Stimulated activated CD4-positive, alpha-beta T cell treated with anti-CD3 and anti-CD28 coated beads, Interleukin-15, amount 100 ng/mL, for 48 hours (primary cell): ENCODE measurements around the gene SEH1L.
"Not testable (repeated sequence)": the region's sequence is repeated elsewhere in the genome, so short reads cannot be mapped to it uniquely, and the experiment has no call there.

Experiments used
- DNase-seq, 2 donors: peaks; one replicate each; pipeline ENCODE4 v3.0.0-alpha.2; 2020; ENCODE audit warnings: low read depth in 2 of 2

SEH1L gene

GRCh38 chr18:12943215-12943614 is 4.6 kb upstream of the SEH1L start:
- DNase-seq, result no peak

DNA sequence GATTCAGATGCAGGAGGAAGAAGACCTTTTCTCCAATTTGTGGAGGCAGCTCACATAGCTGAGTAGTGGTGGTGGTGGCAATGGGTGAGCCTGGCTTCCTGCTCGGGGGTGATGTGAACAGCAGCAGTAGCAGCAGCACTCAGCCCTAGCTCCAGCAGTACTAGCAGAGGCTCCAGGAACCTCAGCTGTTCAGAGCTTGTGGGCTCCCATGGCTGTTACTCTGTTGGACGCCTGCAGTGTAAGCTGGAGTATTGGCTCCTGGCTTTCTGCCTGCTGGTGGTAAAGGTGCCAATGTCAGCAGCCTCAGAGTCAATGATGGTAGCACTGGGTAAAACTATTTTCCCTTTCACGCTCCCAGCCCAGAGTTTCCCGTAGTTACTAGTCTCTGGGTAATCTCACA is 3.1 kb upstream of the SEH1L start:
- no peak for DNase-seq

- peak in 1 of 2 donors; percentile 11 for DNase-seq
Measured at GRCh38 chr18:12946549-12947284, 1.1 kb upstream of the SEH1L start.

GRCh38 chr18:12948050-12948804 is 416 bp downstream of the SEH1L start:
- peak; percentile 97 to 99 for DNase-seq

GRCh38 chr18:12958478-12958877 is 10.7 kb downstream of the SEH1L start:
- DNase-seq, result no peak

GRCh38 chr18:12960395-12960794 is 12.6 kb downstream of the SEH1L start:
- no peak for DNase-seq

- DNase-seq, result no peak
Measured at GRCh38 chr18:12960853-12961397, 13.1 kb downstream of the SEH1L start.

DNA sequence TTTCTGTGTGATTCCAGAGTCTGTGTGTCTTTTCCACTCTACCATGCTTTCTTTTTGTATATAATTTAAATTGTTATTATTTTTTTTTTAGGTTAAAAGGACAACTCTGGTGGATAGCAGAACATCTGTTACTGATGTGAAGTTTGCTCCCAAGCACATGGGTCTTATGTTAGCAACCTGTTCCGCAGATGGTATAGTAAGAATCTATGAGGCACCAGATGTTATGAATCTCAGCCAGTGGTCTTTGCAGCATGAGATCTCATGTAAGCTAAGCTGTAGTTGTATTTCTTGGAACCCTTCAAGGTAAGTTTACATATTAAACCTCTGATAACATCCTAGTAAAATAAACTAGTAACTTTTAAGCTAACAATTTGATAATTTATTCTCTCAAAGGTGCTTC is 15.3 kb downstream of the SEH1L start:
- DNase-seq, result no peak

- no peak for DNase-seq
Measured at GRCh38 chr18:12968115-12968514, 20.3 kb downstream of the SEH1L start.

DNA sequence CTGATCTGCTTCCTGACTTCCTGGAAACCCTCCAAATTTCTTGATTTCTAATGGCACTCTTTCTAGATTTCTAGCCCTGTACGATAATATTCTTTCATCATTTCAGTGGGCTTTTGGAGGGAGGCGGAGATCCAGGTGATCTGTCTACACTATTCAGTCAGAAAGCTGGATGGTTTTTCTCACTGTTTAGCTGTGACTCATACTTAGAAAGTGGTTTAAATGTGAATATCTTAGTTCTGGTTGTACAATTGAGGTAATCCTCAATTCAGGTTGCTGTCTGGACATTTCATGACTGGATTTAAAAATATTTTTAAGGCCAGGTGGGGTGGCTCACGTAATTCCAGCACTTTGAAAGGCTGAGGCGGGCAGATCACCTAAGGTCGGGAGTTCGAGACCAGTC is 20.8 kb downstream of the SEH1L start:
- no peak for DNase-seq

- DNase-seq, result no peak
Measured at GRCh38 chr18:12973562-12974213, 25.9 kb downstream of the SEH1L start.

DNA sequence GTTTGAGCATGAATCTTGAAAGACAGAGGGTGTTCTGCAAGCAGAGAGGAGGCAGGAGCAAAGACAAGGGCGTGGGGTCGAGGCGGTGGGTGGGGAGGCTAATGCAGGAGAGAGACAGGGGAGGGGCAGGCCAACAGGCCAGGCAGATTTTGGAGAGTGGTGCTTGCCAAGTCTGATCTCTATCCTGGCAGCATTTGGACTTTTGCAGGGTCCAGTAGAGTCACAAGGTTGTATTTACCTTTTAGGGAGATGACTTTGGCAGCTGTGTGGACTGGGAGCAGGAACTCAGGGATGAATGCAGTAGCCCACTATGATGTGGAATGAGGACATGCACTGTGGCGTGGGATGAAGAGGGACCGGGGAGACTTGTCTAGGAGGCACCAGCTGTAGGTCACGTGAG is 27.7 kb downstream of the SEH1L start:
- DNase-seq, result no peak

- DNase-seq, result no peak
Measured at GRCh38 chr18:12976305-12976704, 28.5 kb downstream of the SEH1L start.

- not testable (repeated sequence) for DNase-seq
Measured at GRCh38 chr18:12980065-12980464, 32.3 kb downstream of the SEH1L start.

DNA sequence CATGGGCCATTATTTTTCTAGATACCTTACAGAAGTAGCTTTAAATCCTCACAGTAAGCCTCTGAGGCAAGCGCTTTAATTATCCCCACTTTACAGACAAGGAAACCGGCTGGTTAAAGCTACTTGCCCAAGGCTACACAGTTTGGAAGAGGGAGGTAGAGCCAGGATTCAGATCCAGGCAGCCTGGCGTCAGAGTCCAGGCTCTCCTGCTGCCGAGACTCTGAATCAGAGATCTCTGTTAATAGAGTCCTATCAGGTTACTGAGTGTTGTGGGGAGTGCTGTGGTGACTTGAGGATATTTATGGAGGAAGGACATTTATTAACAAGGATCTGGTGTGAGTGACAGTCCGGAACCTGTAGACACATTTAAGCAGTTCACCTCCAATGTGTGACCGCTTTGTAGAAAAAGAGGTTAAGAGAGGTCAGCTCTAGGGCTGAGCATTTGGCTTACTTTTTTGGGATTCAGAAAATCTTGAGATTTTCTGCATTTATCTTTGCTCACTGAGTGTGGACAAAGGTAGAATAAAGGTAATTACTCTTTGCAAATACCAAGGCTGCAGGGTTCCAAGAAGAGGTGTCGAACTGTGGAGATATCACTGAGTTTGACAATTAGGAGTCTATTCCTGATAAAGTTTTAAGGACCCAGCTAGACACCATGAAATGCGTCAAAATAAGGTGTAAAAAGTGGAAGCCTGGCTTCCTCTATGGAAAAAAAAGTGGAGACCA is 41.7 kb downstream of the SEH1L start:
- no peak for DNase-seq

- peak in 1 of 2 donors; percentile 18 for DNase-seq
Measured at GRCh38 chr18:12990123-12990475, 42.3 kb downstream of the SEH1L start.

GRCh38 chr18:12990641-12990966 is 42.8 kb downstream of the SEH1L start:
- no peak for DNase-seq

- peak; percentile 95 to 97 for DNase-seq
Measured at GRCh38 chr18:12990967-12991820, 43.4 kb downstream of the SEH1L start, which contains the start of gene CEP192. Gene CEP192, plus strand, starts transcription at chr18:12991362. Its CDS starts 8,063 bp downstream, at chr18:12999425.

DNA sequence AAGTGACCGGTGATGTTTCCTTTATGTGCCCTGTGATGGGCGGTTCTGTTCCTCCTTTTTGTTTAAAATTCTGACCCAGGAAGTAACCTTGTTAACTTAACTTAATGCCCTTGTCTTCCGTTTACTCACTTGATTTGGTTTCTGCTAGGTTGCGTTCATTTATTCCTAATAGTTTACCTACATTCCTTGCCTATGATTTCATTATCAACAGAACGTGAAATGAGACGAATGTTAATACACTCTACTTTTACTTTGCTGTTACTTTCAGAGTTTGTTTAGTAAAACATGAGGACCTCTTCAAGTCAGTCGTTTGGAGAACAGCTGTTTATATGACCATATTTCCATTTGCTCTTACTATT is 44.0 kb downstream of the SEH1L start:
- DNase-seq, result no peak

DNA sequence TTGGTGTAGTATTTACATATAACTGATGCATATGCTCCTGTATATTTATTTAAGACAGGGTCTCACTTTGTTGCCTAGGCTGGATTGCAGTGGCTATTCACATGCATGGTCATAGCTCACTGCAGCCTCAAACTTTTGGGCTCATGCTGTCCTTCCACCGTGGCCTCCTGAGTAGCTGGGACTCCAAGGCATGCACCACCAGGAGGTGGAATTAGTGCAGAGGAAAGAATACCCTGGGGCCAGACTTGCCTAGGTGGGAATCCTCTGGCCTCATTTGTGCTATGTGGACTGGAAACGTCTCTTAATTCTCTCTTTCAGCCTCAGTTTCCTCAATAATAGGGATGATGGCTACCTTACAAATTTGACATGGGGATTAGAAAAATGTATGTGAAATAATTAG is 45.6 kb downstream of the SEH1L start:
- DNase-seq, result no peak

DNA sequence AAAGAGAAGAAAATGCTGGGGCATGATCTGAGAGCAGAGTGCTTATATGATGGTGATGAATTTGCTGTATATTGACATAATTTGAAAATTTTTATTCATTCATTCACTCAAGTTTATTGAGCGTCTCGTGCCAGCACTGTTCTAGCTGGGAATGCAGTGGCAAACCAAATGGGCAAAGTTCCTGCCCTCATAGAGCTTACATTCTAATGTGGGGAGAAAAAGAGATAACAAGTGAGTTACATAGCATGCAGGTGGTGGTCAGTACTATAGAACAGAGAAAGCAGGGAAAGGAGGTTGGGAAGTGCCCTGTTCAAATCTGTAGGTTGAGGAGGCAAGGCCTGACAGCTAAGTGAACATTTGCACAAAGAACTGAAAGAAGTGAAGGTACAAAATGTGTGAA is 47.6 kb downstream of the SEH1L start:
- DNase-seq, result no peak
